Measurements from ENCODE around the gene STXBP6.

The STXBP6 gene

DNA sequence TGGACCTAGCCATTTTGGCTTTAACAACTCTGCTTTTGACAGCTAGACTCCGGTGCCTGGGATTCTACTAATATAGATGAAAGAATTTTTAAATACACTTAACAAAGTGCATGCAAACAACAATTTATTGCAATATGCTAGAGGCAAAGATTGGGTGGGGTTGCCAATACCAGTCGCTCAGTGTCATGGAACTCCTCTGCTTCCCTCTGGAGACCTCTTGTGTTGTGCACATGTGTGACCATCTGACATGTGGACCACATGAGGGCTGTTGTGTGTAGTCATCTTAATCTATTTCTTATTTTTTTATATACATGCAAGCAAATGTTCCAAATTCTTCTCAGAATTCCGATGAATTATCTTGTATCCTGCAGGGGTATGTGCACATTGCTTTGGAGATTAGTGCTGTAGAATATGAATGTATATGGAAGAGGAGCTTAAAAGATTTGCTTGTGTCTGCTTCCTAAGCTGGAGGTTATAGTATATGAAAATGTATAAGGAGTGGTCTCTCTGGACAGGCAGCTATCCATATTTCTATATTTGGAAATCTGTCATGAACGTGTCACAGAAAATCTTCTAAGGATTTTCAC lies 24.2 kb upstream of the STXBP6 start:
- H3K4me3 ChIP-seq (ENCODE audit: low read depth, low read length): no peak overlapping the region
- TF ChIP-seq, protein P1, sequence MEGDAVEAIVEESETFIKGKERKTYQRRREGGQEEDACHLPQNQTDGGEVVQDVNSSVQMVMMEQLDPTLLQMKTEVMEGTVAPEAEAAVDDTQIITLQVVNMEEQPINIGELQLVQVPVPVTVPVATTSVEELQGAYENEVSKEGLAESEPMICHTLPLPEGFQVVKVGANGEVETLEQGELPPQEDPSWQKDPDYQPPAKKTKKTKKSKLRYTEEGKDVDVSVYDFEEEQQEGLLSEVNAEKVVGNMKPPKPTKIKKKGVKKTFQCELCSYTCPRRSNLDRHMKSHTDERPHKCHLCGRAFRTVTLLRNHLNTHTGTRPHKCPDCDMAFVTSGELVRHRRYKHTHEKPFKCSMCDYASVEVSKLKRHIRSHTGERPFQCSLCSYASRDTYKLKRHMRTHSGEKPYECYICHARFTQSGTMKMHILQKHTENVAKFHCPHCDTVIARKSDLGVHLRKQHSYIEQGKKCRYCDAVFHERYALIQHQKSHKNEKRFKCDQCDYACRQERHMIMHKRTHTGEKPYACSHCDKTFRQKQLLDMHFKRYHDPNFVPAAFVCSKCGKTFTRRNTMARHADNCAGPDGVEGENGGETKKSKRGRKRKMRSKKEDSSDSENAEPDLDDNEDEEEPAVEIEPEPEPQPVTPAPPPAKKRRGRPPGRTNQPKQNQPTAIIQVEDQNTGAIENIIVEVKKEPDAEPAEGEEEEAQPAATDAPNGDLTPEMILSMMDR (IDR thresholded peaks at IDR 0.05; ENCODE audit: low read depth, low read length): no peak
- in situ Hi-C loops (cut with HindIII; ENCODE audit: low sequenced_read_pairs): no loop called here
- DNase-seq (ENCODE audit: low read depth, low spot score): no peak

DNA sequence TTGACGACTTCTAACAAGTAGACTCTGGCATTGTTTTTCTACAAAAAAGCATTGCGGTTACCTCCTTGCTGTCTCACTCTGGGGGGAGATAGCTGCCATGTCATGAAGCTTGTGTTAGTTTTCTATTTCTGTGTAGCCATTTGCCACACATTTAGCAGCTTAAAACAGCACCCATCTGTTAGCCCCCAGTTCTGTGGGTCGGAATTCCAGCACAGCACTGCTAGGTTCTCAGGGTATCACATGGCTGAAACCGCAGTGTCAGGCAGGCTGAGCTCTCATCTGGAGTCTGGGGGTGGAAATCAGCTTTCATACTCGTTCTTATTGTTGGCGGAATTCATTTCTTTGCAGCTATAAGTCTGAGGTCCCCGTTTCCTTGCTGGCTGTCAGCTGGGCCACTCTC lies 19.9 kb upstream of the STXBP6 start:
- DNase-seq (ENCODE audit: low read depth, low spot score): no peak
- TF ChIP-seq, protein P1 (IDR thresholded peaks at IDR 0.05; ENCODE audit: low read depth, low read length): no peak
- no peak overlapping the region for H3K4me3 ChIP-seq (ENCODE audit: low read depth, low read length)
- in situ Hi-C loops (cut with HindIII; ENCODE audit: low sequenced_read_pairs): no loop called here

DNA sequence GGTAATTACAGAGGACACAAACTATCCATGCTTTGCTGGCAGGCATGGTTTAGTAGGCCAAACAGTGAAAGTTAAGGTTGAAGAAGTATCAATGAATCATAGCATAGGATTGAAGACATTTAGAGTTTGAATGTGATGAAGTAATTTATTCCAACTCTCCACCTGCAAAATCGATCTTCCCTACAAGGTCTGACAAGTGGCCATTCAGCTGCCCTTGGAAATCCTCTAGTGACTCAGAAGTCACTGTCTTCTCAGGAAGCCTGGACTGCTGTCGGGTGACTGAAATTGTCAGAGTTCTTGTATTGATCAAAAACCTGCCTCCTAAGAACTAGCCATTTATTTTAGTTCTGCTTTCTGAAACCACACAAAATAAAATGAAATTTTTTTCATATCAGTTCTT lies 17.7 kb upstream of the STXBP6 start:
- no peak for DNase-seq (ENCODE audit: low read depth, low spot score)
- TF ChIP-seq, protein P1 (IDR thresholded peaks at IDR 0.05; ENCODE audit: low read depth, low read length): no peak
- in situ Hi-C loops (cut with HindIII; ENCODE audit: low sequenced_read_pairs): no loop called here
- no peak overlapping the region for H3K4me3 ChIP-seq (ENCODE audit: low read depth, low read length)

DNA sequence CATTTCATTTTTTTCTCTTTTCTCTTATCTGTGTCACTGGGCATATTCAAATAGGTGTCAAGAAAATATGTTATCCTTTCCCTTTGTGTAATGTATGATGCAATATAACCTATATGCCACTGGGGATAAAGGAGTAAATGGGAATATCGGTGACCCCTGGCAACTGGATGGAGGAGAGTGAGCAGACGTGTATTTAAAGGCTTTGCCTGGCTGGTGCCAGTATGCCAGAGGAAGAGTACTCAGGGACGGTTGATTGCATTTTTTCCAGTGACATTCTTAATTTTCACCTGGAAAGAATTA lies 12.0 kb upstream of the STXBP6 start:
- TF ChIP-seq, protein P1 (IDR thresholded peaks at IDR 0.05; ENCODE audit: low read depth, low read length): no peak
- in situ Hi-C loops (cut with HindIII; ENCODE audit: low sequenced_read_pairs): no loop called here

DNA sequence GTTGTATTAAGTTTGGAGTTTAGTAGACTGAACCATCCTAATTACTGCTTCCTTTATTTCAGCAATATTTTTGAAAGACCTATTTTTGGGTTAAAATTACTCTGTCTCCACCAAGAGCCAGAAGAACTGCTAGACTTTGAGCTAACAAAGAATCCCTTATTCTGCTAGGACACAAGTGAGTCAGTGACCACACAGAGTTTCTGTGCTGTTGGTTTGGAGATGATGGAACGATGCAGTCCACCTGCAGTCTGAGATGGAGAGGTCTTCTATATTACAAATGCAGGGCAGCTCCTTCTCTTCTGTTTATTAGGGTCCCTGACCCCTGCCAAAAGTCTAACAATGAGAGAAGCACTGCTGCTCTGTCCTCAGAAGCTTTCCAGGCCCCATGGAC lies 6.7 kb upstream of the STXBP6 start:
- TF ChIP-seq, protein P1 (IDR thresholded peaks at IDR 0.05; ENCODE audit: low read depth, low read length): no peak
- in situ Hi-C loops (cut with HindIII; ENCODE audit: low sequenced_read_pairs): no loop called here
- H3K4me3 ChIP-seq (ENCODE audit: low read depth, low read length): no peak overlapping the region
- DNase-seq (ENCODE audit: low read depth, low spot score): no peak

More for the DNA sequence above, 12.0 kb upstream of the STXBP6 start:
- no peak overlapping the region for H3K4me3 ChIP-seq (ENCODE audit: low read depth, low read length)
- no peak for DNase-seq (ENCODE audit: low read depth, low spot score)

DNA sequence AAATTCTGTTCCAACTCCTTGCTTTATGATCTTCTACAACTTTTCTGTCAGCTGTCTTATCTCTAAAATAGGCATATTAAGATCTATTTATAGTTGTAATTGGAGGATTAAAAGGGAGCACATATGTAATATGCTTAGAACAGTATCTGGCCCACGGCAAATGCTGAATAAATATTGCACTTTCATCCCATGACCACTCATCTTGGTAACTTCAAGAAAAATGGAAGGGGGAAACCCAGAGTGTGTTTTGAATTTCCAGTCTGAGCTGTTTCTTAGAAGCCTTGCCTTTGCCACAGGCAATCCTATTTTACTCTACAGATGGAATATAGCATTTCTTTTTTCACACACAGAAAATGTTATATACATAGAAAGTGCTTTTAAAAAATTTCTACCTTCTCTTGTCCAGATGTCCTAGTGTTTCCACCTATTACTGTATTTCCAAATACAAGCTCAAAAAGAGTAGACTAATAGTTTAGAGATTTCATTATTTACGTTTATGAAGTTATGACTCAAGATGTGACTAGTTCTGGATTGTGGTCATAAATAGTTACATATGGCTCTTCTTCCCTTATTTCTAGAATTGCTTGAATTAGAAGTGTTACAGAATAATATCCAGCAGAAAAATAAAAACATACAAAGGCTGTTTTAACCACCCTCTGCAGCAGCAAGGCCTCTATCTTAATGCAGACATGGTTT lies 6.2 kb upstream of the STXBP6 start:
- no peak overlapping the region for H3K4me3 ChIP-seq (ENCODE audit: low read depth, low read length)
- TF ChIP-seq, protein P1 (IDR thresholded peaks at IDR 0.05; ENCODE audit: low read depth, low read length): no peak
- in situ Hi-C loops (cut with HindIII; ENCODE audit: low sequenced_read_pairs): no loop called here
- DNase-seq (ENCODE audit: low read depth, low spot score): no peak

All from astrocyte of the spinal cord (primary cell).